NCI-H2107 treated with DMSO at 0.1 percent for 48 hours (cell line): Measurements from ENCODE around the gene GOLGA8O.
"Not testable (repeated sequence)": the region's sequence is repeated elsewhere in the genome, so short reads cannot be mapped to it uniquely, and the experiment has no call there.

ENCODE experiments used
- DNase-seq: peaks from one replicate; lab custom pipeline; 2025; ENCODE audit not compliant: unreplicated experiment; lab: John Stamatoyannopoulos, UW

GOLGA8O gene, protein sequence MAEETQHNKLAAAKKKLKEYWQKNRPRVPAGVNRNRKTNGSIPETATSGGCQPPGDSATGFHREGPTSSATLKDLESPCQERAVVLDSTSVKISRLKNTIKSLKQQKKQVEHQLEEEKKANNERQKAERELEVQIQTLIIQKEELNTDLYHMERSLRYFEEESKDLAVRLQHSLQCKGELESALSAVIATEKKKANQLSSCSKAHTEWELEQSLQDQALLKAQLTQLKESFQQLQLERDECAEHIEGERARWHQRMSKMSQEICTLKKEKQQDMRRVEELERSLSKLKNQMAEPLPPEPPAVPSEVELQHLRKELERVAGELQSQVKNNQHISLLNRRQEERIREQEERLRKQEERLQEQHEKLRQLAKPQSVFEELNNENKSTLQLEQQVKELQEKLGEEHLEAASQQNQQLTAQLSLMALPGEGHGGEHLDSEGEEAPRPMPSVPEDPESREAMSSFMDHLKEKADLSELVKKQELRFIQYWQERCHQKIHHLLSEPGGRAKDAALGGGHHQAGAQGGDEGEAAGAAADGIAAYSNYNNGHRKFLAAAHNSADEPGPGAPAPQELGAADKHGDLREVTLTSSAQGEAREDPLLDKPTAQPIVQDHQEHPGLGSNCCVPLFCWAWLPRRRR

DNA sequence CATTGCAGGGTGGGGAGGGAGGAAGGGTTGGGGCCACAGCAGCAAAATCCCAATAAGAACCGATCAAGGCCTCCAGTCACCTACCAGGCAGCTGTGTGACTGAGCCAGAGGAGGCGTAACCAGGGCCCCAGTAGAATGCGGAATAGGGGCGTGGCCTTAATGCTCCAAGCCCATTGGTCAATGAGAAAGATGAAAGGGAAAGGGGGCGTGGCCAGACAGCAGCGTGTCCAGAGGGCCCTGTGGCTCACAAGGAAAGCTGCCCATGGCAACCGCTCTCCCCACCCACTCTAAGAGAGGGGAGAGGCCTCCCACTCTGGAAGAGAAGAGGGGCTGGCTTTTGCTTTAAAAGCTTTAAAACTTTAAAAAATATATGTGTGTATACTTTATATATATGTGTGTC, at the start of gene GOLGA8O:
Gene GOLGA8O, minus strand, starts transcription at position 101 of the 400 bp plus-strand sequence. Its CDS starts 98 bp downstream, at position 3.
- DNase-seq: not testable (repeated sequence)

- DNase-seq: not testable (repeated sequence)
Observed at GRCh38 chr15:32504152-32504811, 48.8 kb upstream of the GOLGA8O start.

DNA sequence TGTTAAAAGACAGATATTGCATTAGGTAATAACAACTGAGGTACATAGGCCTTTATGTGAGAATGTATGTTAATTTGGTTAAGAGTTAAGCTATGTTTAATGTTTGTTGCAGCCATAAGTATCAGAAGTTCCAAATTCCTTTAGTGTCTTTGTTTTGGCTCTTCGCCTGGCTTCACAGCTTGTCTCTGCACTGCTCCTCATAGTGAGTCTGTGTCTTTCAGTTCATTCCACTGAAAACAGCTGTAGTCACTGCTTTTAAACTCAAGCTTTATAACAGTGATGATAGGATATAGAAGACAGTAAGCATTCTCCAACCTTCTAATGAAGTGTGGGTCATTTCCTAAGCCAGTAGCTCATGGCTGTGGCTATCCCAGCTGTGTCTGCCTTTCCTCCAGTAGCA, 47.5 kb upstream of the GOLGA8O start:
- not testable (repeated sequence) for DNase-seq

DNA sequence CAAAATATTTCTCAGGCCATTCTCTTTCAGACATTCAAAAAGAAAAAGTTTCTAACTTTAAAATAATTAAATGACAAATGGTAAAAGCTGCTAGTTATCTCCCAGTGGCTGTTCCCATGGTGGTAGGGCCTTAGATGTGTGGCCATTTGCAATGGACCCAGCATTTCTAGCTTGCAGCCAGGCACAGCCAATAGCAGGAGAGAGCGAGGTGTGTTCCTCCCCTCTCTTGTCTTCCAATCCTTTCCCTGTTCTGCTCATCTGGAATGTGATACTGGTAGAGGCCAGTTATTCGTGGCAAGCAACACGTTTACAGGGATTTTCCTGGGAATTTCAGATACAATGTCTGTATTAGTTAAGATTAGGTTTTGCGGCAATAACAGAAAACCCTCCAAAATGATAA, 37.3 kb upstream of the GOLGA8O start:
- not testable (repeated sequence) for DNase-seq

DNA sequence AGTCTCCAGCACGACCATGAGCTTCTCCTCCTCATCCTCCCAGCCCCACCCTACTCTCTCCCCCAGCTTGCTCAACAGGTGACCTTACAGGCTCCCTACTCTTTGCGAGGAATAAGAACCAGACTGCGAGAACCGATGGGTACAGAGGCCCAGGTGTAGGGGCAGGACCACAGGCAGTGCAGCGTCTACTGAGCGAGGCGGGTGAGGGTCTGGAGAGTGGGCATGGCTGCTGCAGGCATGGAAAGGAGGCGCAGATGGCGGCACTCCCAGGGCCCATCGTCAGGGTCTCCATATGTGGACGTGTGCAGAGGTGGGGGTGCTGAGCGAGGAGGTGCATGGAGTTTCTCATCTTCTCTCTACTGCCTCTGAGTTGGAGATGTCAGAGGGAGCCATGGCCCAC, 31.0 kb upstream of the GOLGA8O start:
- DNase-seq: not testable (repeated sequence)

DNA sequence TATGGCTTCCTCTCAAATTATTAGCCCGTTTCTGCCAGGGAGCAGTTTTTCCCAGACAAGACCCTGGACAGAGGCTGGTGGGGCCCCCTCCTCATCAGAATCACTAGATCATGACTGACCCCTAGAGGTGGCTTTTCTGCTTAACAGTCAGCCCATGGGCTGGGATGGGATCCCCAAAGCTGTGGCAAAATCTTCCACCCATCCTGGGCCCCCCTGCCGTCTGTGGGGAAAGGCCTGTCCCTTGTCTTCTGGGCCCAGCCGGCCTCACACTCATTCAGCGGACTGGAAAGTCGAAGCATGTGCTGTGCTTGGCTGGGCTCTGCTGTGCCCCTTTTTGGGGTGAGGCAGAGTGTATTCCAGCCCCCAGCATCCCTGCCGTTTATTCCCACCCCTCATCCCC, 27.9 kb upstream of the GOLGA8O start:
- DNase-seq: not testable (repeated sequence)

- DNase-seq: not testable (repeated sequence)
Observed at GRCh38 chr15:32481683-32482082, 26.2 kb upstream of the GOLGA8O start.

- not testable (repeated sequence) for DNase-seq
Observed at GRCh38 chr15:32468076-32468475, 12.6 kb upstream of the GOLGA8O start.

GRCh38 chr15:32440445-32440977, 14.9 kb downstream of the GOLGA8O start:
- not testable (repeated sequence) for DNase-seq

- not testable (repeated sequence) for DNase-seq
Observed at GRCh38 chr15:32434102-32434963, 21.1 kb downstream of the GOLGA8O start.

DNA sequence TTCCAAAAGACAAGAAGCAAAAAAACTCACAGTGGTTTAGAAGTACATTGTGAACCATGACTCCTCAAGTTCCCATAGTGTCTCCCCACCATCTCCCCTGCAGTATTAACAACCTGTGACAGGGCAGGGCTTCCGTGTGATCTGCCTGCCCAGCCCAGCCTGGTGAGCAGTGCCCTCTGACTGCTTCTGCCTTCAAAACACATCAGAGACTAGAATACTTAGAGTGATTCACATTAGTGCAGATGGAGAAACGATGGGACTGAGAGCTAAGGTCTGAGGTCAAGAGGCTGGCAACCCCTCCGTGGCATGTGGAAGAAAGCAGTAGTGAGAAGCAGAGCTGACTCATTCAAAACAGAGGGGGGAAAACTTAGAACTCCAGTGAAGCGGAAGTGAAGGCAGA, 27.8 kb downstream of the GOLGA8O start:
- not testable (repeated sequence) for DNase-seq

- not testable (repeated sequence) for DNase-seq
Observed at GRCh38 chr15:32426511-32426910, 28.9 kb downstream of the GOLGA8O start.

- not testable (repeated sequence) for DNase-seq
Observed at GRCh38 chr15:32407903-32408302, 47.5 kb downstream of the GOLGA8O start.

DNA sequence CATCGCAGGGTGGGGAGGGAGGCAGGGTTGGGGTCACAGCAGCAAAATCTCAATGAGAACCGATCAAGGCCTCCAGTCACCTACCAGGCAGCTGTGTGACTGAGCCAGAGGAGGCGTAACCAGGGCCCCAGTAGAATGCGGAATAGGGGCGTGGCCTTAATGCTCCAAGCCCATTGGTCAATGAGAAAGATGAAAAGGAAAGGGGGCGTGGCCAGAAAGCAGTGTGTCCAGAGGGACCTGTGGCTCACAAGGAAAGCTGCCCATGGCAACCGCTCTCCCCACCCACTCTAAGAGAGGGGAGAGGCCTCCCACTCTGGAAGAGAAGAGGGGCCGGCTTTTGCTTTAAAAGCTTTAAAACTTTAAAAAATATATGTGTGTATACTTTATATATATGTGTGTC, 52.2 kb downstream of the GOLGA8O start, which contains the start of gene GOLGA8K:
Gene GOLGA8K, minus strand, starts transcription at position 101 of the 400 bp plus-strand sequence. Its CDS starts 98 bp downstream, at position 3.
- not testable (repeated sequence) for DNase-seq

GRCh38 chr15:32396522-32396921, 58.9 kb downstream of the GOLGA8O start:
- DNase-seq: not testable (repeated sequence)
